Lung (tissue), 12 donors: Measurements from ENCODE around the gene DLG2. TPM values are rescaled to one million over a fixed set of nuclear protein-coding genes. Genes with fewer than 3 reads are reported as not detected.

Experiments used
- ATAC-seq: fragments of 200-7000 bp; cut with Tn5 transposase; one replicate; pipeline ENCODE4 v1.9.1; 2020; ENCODE audit warnings: moderate number of reproducible peaks; ENCODE audit not compliant: insufficient read depth, low FRiP score
- DNase-seq, 3 donors: peaks; one replicate each; pipeline ENCODE4 v3.0.0-alpha.2; 2013 to 2017
- H3K27ac ChIP-seq, 2 donors: one replicate each; pipeline ENCODE4 v1.5.1; 2013; ENCODE audit warnings: mild to moderate bottlenecking in 2 of 2, moderate library complexity in 2 of 2, control low read depth in 1 of 2, inconsistent platforms in 1 of 2, low read depth in 1 of 2, low read length in 1 of 2
- H3K27me3 ChIP-seq, 3 donors: one replicate each; pipeline ENCODE4 v1.5.1; 2013; ENCODE audit warnings: low read length in 2 of 3; ENCODE audit not compliant: control insufficient read depth in 3 of 3, insufficient read depth in 3 of 3
- H3K36me3 ChIP-seq, 4 donors: one replicate each; pipeline ENCODE4 v1.5.1; 2013; ENCODE audit warnings: low read length in 4 of 4, mild to moderate bottlenecking in 1 of 4, moderate library complexity in 1 of 4; ENCODE audit not compliant: control insufficient read depth in 4 of 4, insufficient read depth in 4 of 4
- H3K4me1 ChIP-seq, 5 donors: one replicate each; pipeline ENCODE4 v1.5.1; 2013; ENCODE audit warnings: low read length in 5 of 5, mild to moderate bottlenecking in 2 of 5, moderate library complexity in 1 of 5; ENCODE audit not compliant: control insufficient read depth in 5 of 5, insufficient read depth in 5 of 5
- H3K4me3 ChIP-seq: one replicate; pipeline ENCODE4 v1.5.1; 2013; ENCODE audit warnings: mild to moderate bottlenecking, control low read depth, moderate library complexity
- H3K9ac ChIP-seq, 2 donors: one replicate each; pipeline ENCODE4 v1.5.1; 2013; ENCODE audit warnings: low read length in 2 of 2, control low read depth in 1 of 2; ENCODE audit not compliant: insufficient read depth in 1 of 2
- H3K9me3 ChIP-seq, 4 donors: one replicate each; pipeline ENCODE4 v1.5.1; 2013; ENCODE audit warnings: low read length in 3 of 4, mild to moderate bottlenecking in 1 of 4, moderate library complexity in 1 of 4; ENCODE audit not compliant: control insufficient read depth in 4 of 4, insufficient read depth in 3 of 4
- WGBS, 2 donors: extraction: QIAGEN DNeasy Blood & Tissue Kit; methylation state at CpG; one replicate each; pipeline ENCODE4 v1.1.7; 2013; 5-methylcytosine and 5-hydroxymethylcytosine counted together
- polyA plus RNA-seq, 2 donors: library from polyadenylated mRNA; stranded (reverse); fragments of 200-250 nt; gene quantifications; one replicate each; pipeline ENCODE4 v1.2.1, GENCODE V29; 2013
- total RNA-seq, 2 donors: library from RNA; depleted of rRNA in 1 of 2; stranded (reverse); fragments of >200 nt in 1 of 2; gene quantifications; one replicate each; pipeline ENCODE4 v1.2.1, GENCODE V29; 2014 to 2021
- TF ChIP-seq, protein P1 (sequence below): IDR thresholded peaks from 2 replicates; pipeline ENCODE4 v1.5.1; 2012; ENCODE audit warnings: mild to moderate bottlenecking; ENCODE audit errors: control extremely low read depth, extremely low read depth
- donor health status: control.
- donor health status: control.
- donor health status: Bipolar disorder and iron deficiency.
- donor health status: healthy.
- donor health status: DM: yes; HTN: yes; CAD: no.

The DLG2 gene
- total and polyA plus RNA-seq, 4 donors, result 0.32 to 24.1 (median 5.4) TPM

DNA sequence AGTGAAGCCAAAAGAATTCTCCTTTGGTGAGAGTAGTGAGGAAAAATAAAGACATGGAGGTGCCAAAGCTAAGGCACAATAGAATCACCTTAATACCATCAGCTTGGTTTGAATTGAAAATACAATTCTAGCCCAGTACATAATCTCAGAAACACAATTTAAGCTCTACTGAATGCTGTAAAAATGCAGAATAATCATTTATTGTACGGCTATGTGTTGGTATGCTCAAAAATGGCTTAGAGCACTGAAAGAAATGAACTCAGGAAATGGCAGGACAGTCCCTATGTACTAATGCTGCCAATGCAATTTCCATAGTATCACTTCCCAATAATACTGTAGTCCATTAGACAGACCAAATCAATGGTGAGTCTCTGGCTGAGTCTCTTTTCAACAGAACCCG, 798.5 kb downstream of the DLG2 start:
- Histone ChIP-seq H3K4me1 (peaks cover 0 to 3% (median 0%) of the 10 kb centered on the region in 5 donors), H3K27ac (no peak overlapping the region), H3K27me3 (no peaks in the 10 kb centered on the region), H3K9ac (no peak overlapping the region), H3K4me3 (no peak overlapping the region), H3K36me3 (no peaks in the 10 kb centered on the region), H3K9me3 (no peaks in the 10 kb centered on the region)
- WGBS, 2 donors, result 91 to 92% methylated on average over 2 of the region's 2 CpGs
- DNase-seq (no peak), ATAC-seq (no peak)
- TF ChIP-seq, protein P1, sequence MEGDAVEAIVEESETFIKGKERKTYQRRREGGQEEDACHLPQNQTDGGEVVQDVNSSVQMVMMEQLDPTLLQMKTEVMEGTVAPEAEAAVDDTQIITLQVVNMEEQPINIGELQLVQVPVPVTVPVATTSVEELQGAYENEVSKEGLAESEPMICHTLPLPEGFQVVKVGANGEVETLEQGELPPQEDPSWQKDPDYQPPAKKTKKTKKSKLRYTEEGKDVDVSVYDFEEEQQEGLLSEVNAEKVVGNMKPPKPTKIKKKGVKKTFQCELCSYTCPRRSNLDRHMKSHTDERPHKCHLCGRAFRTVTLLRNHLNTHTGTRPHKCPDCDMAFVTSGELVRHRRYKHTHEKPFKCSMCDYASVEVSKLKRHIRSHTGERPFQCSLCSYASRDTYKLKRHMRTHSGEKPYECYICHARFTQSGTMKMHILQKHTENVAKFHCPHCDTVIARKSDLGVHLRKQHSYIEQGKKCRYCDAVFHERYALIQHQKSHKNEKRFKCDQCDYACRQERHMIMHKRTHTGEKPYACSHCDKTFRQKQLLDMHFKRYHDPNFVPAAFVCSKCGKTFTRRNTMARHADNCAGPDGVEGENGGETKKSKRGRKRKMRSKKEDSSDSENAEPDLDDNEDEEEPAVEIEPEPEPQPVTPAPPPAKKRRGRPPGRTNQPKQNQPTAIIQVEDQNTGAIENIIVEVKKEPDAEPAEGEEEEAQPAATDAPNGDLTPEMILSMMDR, result no peak

DNA sequence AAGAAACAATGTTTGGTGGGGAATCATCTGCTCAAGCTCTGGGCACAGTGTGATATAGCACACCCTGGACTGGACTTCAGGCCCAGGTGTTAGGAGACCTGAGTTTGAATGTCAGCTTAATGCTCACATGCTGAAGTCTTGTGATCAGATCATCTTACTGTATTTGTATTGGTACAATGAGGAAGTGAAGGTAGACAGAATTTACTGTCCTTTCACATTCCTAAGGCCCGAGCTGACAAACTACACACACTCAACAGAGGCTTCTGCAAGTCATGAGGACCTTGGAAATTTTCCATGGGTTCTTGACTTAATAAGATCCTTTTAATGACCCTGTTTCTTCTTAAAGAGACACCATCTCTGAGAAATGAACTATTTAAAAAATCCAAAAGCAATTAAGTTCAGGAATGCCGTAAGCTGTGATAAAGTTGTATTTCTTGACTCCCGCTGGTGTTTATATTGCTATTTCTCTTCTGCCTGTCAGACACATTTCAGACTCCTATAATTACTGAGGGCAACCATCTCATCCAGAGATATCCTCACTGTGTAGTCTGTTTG, 802.0 kb downstream of the DLG2 start:
- Histone ChIP-seq H3K4me3 (no peak overlapping the region), H3K27me3 (no peaks in the 10 kb centered on the region), H3K9ac (no peak overlapping the region), H3K36me3 (no peaks in the 10 kb centered on the region), H3K27ac (no peak overlapping the region), H3K9me3 (no peaks in the 10 kb centered on the region), H3K4me1 (peaks cover 0 to 3% (median 0%) of the 10 kb centered on the region in 5 donors)
- DNase-seq (no peak), ATAC-seq (no peak)
- 70 to 73% methylated on average over 3 of the region's 3 CpGs for WGBS, 2 donors
- TF ChIP-seq, protein P1, result no peak

DNA sequence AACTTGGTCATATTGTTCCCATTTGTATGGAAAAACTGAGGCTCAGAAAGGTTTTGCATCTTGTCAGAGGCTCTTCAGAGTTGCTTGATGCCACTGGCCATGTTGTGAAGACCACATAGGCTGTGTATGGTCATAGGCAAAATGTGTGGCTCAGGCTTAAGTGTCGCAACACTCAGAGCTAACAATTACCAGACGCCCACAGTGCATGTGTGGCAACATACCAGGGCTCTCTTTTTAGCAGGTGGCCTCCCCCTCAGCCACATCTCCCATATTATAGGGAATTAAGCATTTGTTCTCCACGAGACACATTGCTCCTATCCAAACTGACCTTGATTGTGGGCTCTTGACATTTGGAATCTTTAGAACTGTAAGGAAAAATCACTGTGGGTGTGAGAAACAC, 802.5 kb downstream of the DLG2 start:
- Histone ChIP-seq H3K9me3 (no peaks in the 10 kb centered on the region), H3K4me1 (peaks cover 0 to 3% (median 0%) of the 10 kb centered on the region in 5 donors), H3K27me3 (no peaks in the 10 kb centered on the region), H3K27ac (no peak overlapping the region), H3K4me3 (no peak overlapping the region), H3K9ac (no peak overlapping the region), H3K36me3 (no peaks in the 10 kb centered on the region)
- no peak for ATAC-seq
- no peak for DNase-seq
- TF ChIP-seq, protein P1, result no peak
- WGBS, 2 donors, result 74 to 82% methylated on average over 3 of the region's 3 CpGs

DNA sequence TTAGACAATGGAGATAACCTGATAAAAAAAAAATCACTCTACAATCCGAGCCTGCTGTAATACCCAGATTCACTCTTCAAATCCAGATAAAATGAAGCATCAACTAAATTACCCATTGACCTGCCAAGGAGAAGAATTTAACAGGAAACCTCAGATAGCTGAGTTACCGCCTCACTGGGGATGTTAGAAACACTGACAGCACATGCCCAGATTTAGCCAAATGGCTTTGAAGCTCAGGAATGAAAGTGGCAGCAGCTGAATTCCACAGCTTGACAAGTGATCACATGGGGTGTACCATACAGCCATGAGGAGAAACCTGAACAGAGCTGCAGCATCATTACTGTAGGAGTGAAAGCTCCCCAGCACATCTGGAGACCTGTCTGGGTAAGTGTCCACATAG, 807.6 kb downstream of the DLG2 start:
- Histone ChIP-seq H3K4me1 (no peaks in the 10 kb centered on the region), H3K36me3 (no peaks in the 10 kb centered on the region), H3K9me3 (no peaks in the 10 kb centered on the region), H3K27me3 (no peaks in the 10 kb centered on the region), H3K4me3 (no peak overlapping the region), H3K9ac (no peak overlapping the region), H3K27ac (no peak overlapping the region)
- TF ChIP-seq, protein P1, result no peak
- 64 to 78% methylated on average over 2 of the region's 2 CpGs for WGBS, 2 donors
- DNase-seq (no peak), ATAC-seq (no peak)
